ENCODE results near the gene CNGB1.
"Not testable (repeated sequence)": the region's sequence is repeated elsewhere in the genome, so short reads cannot be mapped to it uniquely, and the experiment has no call there.

The CNGB1 gene

DNA sequence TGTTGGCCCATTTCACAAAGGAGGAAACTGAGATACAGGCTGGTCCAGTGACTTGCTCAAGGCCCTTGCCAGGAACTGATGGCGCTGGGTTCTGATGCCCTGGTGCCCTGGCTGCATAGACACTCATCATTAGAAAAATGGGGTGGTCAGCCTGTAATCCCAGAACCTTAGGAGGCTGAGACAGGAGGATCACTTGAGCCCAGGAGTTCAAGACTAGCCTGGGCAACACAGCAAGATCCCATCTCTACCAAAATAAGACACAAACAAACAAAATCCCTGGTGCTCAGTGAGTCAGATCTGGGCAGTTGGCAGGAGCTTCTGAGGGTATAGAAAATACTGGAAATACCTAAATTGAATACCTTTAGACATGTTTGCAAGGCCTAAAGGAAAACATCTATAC, 127.5 kb downstream of the CNGB1 start:
- H3K4me3 Mint-ChIP-seq = no peak overlapping the region
- H3K36me3 Mint-ChIP-seq (ENCODE audit: low read depth) = no peaks in the 10 kb centered on the region
- peaks cover 4% of the 10 kb centered on the region for H3K27me3 Mint-ChIP-seq (ENCODE audit: low read depth)
- peaks cover 3% of the 10 kb centered on the region for H3K4me1 Mint-ChIP-seq (ENCODE audit: low read depth)
- H3K9me3 Mint-ChIP-seq = no peaks in the 10 kb centered on the region
- H3K27ac Mint-ChIP-seq = no peak overlapping the region

DNA sequence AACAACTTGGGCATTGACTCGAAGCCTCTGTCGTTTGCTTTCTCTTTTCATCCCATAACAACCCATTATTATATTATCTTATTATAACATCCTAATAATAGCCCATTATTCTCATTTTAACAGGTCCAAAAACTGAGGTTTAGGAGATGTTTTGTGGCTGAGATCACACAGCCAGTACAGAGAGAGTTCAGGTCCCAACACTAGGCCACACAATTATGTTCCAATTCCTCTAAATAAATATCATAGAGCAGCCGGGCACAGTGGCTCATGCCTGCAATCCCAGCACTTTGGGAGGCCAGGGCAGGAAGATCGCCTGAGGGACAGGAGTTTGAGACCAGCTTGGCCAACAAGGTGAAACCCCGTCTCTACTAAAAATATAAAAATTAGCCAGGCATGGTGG, 128.3 kb downstream of the CNGB1 start:
- H3K4me1 Mint-ChIP-seq (ENCODE audit: low read depth) = peaks cover 3% of the 10 kb centered on the region
- H3K36me3 Mint-ChIP-seq (ENCODE audit: low read depth) = no peaks in the 10 kb centered on the region
- no peak overlapping the region for H3K27ac Mint-ChIP-seq
- H3K9me3 Mint-ChIP-seq = no peaks in the 10 kb centered on the region
- no peak overlapping the region for H3K4me3 Mint-ChIP-seq
- peaks cover 4% of the 10 kb centered on the region for H3K27me3 Mint-ChIP-seq (ENCODE audit: low read depth)

DNA sequence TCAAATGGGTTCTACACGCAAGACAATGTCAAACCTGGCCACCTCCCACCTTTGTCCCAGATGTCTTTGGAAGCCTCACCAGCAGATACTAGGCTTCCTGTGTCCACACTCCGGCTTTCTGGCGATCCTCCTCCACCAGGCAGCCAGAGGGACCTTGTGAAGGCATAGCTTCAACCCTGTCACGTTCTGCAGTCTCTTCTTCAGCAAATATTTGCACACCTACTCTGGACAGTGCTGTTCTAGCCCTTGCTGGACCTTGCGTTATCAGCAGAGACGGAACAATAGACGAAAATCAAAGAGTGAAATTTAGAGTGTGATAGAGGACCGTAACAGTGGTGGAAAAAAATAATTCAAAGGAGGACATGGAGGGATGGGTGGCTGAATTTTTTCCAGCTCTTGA, 130.1 kb downstream of the CNGB1 start:
- no peaks in the 10 kb centered on the region for H3K9me3 Mint-ChIP-seq
- no peaks in the 10 kb centered on the region for H3K27me3 Mint-ChIP-seq (ENCODE audit: low read depth)
- H3K4me3 Mint-ChIP-seq = no peak overlapping the region
- H3K36me3 Mint-ChIP-seq (ENCODE audit: low read depth) = no peaks in the 10 kb centered on the region
- H3K27ac Mint-ChIP-seq = no peak overlapping the region
- H3K4me1 Mint-ChIP-seq (ENCODE audit: low read depth) = peaks cover 5% of the 10 kb centered on the region

DNA sequence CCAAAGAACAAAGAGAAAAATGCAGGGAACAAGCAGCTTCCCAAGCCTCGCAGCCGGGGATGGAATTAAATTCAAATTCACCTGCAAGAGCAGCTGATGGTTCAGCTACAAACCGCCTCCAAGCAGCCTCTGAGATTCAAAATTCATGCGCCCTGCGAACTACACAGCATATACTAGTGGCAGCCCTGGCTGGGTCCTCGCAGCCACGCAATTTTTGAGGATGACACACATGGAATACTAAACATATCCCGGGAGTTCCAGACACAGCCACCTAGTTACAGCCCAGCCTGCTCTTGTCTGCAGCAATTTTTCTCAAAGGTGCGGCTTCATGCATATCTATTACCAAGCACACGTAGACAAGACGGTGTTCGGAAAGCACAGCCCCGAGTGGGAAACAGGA, 132.8 kb downstream of the CNGB1 start:
- Mint-ChIP-seq H3K27ac (no peak overlapping the region), H3K36me3 (ENCODE audit: low read depth) (no peaks in the 10 kb centered on the region), H3K4me3 (no peak overlapping the region), H3K27me3 (ENCODE audit: low read depth) (no peaks in the 10 kb centered on the region), H3K9me3 (no peaks in the 10 kb centered on the region), H3K4me1 (ENCODE audit: low read depth) (peaks cover 2% of the 10 kb centered on the region)

DNA sequence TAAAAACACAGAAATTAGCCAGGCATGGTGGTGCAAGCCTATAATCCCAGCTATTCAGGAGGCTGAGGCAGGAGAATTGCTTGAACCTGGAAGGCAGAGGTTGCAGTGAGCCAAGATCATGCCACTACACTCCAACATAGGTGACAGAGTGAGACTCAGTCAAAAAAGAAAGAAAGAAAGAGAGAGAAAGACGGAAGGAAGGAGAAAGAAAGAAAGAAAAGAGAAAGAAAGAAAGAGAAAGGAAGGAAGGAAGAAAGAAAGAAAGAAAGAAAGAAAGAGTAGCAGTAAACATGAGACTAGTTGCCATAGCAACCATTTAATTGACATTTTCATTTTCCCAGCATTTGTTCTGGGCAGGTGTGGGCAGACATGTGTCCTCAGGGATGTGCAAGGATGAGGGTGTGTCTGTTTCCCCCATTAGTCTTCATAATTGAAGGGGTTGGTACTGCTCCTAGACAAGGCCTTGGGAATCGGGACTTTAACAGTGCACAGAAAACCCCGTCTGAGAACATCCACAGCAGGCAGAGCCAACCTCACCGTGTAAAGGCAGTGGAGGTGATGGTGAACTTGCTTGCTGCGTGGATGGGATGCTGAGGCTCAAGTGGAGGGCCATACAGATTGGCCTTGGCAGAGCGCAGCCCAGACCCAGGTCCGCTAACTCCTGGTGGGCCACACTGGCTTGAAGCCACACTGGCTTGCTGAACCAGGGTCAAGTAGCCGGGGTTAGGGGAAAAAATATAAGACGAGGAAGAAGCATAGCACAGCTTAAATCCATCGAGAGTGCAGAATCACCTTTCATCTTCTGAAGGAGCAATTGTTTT, 133.4 kb downstream of the CNGB1 start:
- H3K36me3 Mint-ChIP-seq (ENCODE audit: low read depth) = no peaks in the 10 kb centered on the region
- no peak overlapping the region for H3K27ac Mint-ChIP-seq
- no peaks in the 10 kb centered on the region for H3K27me3 Mint-ChIP-seq (ENCODE audit: low read depth)
- peaks cover 2% of the 10 kb centered on the region for H3K4me1 Mint-ChIP-seq (ENCODE audit: low read depth)
- no peak overlapping the region for H3K4me3 Mint-ChIP-seq
- H3K9me3 Mint-ChIP-seq = no peaks in the 10 kb centered on the region

DNA sequence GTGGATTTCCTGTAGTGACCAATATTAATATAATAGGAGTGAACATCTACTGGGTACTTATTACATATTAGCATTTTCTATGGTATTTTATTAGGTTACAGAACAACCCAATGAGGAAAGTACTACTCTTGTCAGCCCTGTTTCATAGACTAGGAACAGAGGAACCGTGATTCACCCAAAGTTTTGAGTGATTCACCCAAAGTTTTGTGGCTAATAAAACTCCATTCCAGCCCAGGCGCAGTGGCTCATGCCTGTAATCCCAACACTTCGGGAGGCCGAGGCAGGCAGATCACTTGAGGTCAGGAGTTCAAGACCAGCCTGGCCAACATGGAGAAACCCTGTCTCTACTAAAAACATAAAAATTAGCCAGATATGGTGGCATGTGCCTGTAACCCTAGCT, 135.5 kb downstream of the CNGB1 start:
- H3K4me1 Mint-ChIP-seq (ENCODE audit: low read depth); H3K36me3 Mint-ChIP-seq (ENCODE audit: low read depth); H3K9me3 Mint-ChIP-seq; H3K27me3 Mint-ChIP-seq (ENCODE audit: low read depth); H3K4me3 Mint-ChIP-seq; H3K27ac Mint-ChIP-seq: not testable (repeated sequence)

DNA sequence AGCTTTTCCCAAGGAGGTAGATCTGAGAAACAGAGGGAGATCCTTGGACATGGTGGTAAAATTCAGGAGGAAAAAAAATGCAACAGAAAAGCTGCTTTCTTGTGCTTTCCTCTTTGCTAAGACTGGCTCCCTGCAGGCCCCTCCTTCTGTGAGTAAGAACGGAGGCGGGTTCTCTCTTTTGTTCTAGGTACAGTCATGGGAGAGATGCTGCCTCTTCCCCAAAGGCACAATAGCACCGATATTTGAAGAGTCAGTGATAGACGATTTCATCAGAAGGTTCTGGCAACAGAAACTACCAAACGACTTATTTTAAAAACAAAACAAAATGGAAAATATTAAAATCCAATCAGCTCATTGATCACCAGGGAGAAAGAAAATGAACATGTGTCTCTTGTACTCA, 136.0 kb downstream of the CNGB1 start:
- Mint-ChIP-seq H3K4me3 (no peak overlapping the region), H3K9me3 (no peaks in the 10 kb centered on the region), H3K36me3 (ENCODE audit: low read depth) (no peaks in the 10 kb centered on the region), H3K4me1 (ENCODE audit: low read depth) (peaks cover 2% of the 10 kb centered on the region), H3K27ac (no peak overlapping the region), H3K27me3 (ENCODE audit: low read depth) (no peaks in the 10 kb centered on the region)
